GM20000 (cell line): Measurements from ENCODE around the gene CCER1.

ENCODE experiments used
- DNase-seq: peaks from one replicate; pipeline ENCODE4 v3.0.0; 2012; ENCODE audit warnings: low spot score
- CTCF ChIP-seq: IDR thresholded peaks from 2 replicates; pipeline ENCODE4 v1.5.1; 2012; ENCODE audit warnings: mild to moderate bottlenecking, control low read depth; ENCODE audit errors: extremely low read depth, missing control alignments

CCER1 gene

GRCh38 chr12:90943255-90943654, 11.7 kb downstream of the CCER1 start:
- no peak for DNase-seq
- TF ChIP-seq CTCF: no peak

- peak; percentile 11 for TF ChIP-seq CTCF
- DNase-seq: no peak
These were observed 14.0 kb downstream of the CCER1 start for GRCh38 chr12:90940872-90941499.

- no peak for TF ChIP-seq CTCF
- DNase-seq: no peak
These were observed 15.6 kb downstream of the CCER1 start for GRCh38 chr12:90939382-90939781.

GRCh38 chr12:90938451-90938850, 16.5 kb downstream of the CCER1 start:
- DNase-seq: no peak
- TF ChIP-seq CTCF: no peak

GRCh38 chr12:90937651-90938050, 17.3 kb downstream of the CCER1 start:
- no peak for DNase-seq
- no peak for TF ChIP-seq CTCF

- DNase-seq: no peak
- no peak for TF ChIP-seq CTCF
These were observed 18.6 kb downstream of the CCER1 start for GRCh38 chr12:90936230-90937005.

- DNase-seq: no peak
These were observed 29.4 kb downstream of the CCER1 start for GRCh38 chr12:90925562-90925961.

More at GRCh38 chr12:90925562-90925961, 29.4 kb downstream of the CCER1 start:
- no peak for TF ChIP-seq CTCF
